HepG2 (cell line): Measurements from ENCODE around the gene SGMS1. TPM values are rescaled to one million over a fixed set of nuclear protein-coding genes. Genes with fewer than 3 reads are reported as not detected.

Experiments used
- ATAC-seq: fragments of 200-7000 bp; cut with Tn5 transposase; 3 replicates; pipeline ENCODE4 v1.9.1; 2020; ENCODE audit warnings: mild to moderate bottlenecking, moderate library complexity
- BruUV-seq: library from RNA; stranded (reverse); fragments of 400-500 nt; replicated peaks from 2 replicates; lab custom pipeline; 2021; lab: Mats Ljungman, UMichigan
- CTCF ChIA-PET: fragments of 300-600 bp; formaldehyde crosslinking; extraction: SDS; loops from one replicate; lab custom pipeline; 2021; ENCODE audit warnings: low total read pairs, inconsistent platforms, low intra/inter-chr PET ratio; lab: Yijun Ruan, JAX
- POLR2A ChIA-PET: fragments of 350-600 bp; sonication (Branson Sonifier 250); formaldehyde crosslinking; loops from one replicate; lab custom pipeline; 2020; ENCODE audit warnings: antibody characterized with exemption, inconsistent platforms; lab: Yijun Ruan, JAX
- DNase-seq: peaks from one replicate; pipeline ENCODE4 v3.0.0-alpha.2; 2015; ENCODE audit warnings: low spot score
- FAIRE-seq: peaks from 3 replicates; lab custom pipeline; 2011; peaks lifted over from hg19 to GRCh38; lab: Jason Lieb, UNC
- H2AFZ ChIP-seq: one replicate; pipeline ENCODE4 v1.6.1; 2011; ENCODE audit warnings: low read length, inconsistent platforms
- H3K27ac ChIP-seq: fragments of 300-600 bp; 3 replicates; pipeline ENCODE4 v1.8.0; 2011; ENCODE audit warnings: mixed run types, mild to moderate bottlenecking, mixed read lengths, low read length, inconsistent platforms; ENCODE audit not compliant: insufficient read depth; ENCODE audit errors: extremely low read length
- H3K27me3 ChIP-seq, 2 experiments: fragments of 200-600 bp in 1 of 2; 2 replicates in 1 of 2; 3 replicates in 1 of 2; pipeline versions ENCODE4 v1.6.0 to v1.8.0; 2011; ENCODE audit warnings: low read length in 2 of 2, mild to moderate bottlenecking in 2 of 2, moderate library complexity in 2 of 2, inconsistent platforms in 1 of 2; ENCODE audit not compliant: insufficient read depth in 2 of 2, control insufficient read depth in 1 of 2
- H3K36me3 ChIP-seq, 2 experiments: fragments of 200-600 bp in 1 of 2; replicated peaks in 1 of 2; 2 replicates in 1 of 2; 3 replicates in 1 of 2; pipeline versions ENCODE4 v1.5.1 to v1.8.0; 2011; ENCODE audit warnings: low read length in 2 of 2, inconsistent platforms in 1 of 2; ENCODE audit not compliant: insufficient read depth in 2 of 2, control insufficient read depth in 1 of 2
- H3K4me1 ChIP-seq: 2 replicates; pipeline ENCODE4 v1.5.1; 2012; ENCODE audit warnings: low read length, inconsistent platforms; ENCODE audit not compliant: insufficient read depth
- H3K4me2 ChIP-seq: 2 replicates; pipeline ENCODE4 v1.6.0; 2011; ENCODE audit warnings: low read depth, low read length, inconsistent platforms
- H3K4me3 ChIP-seq, 3 experiments: fragments of 200-600 bp in 1 of 3; sonication (generic), shearing (Covaris generic) in 1 of 3; replicated peaks in 1 of 3; 2 replicates each; pipeline ENCODE4 v1.5.1; 2011 to 2016; ENCODE audit warnings: low read length in 3 of 3, inconsistent platforms in 2 of 3, low read depth in 2 of 3, mild to moderate bottlenecking in 2 of 3, control low read depth in 1 of 3, mixed read lengths in 1 of 3; ENCODE audit not compliant: insufficient read depth in 1 of 3
- H3K79me2 ChIP-seq: one replicate; pipeline ENCODE4 v1.6.1; 2011; ENCODE audit warnings: low read length, inconsistent platforms; ENCODE audit not compliant: insufficient read depth
- H3K9ac ChIP-seq: 2 replicates; pipeline ENCODE4 v1.6.0; 2011; ENCODE audit warnings: mild to moderate bottlenecking, low read depth, low read length, inconsistent platforms; ENCODE audit not compliant: insufficient read depth
- H3K9me3 ChIP-seq: 2 replicates; pipeline ENCODE4 v1.5.1; 2012; ENCODE audit warnings: mild to moderate bottlenecking, low read length
- H4K20me1 ChIP-seq: 2 replicates; pipeline ENCODE4 v1.6.0; 2011; ENCODE audit warnings: inconsistent platforms, mild to moderate bottlenecking, low read length, moderate library complexity; ENCODE audit not compliant: insufficient read depth
- ARID5B ChIP-seq: IDR thresholded peaks from 2 replicates; pipeline ENCODE4 v1.4.0; 2020; ENCODE audit warnings: mild to moderate bottlenecking, missing genetic modification reagents
- GLI4 ChIP-seq: sonication (generic); formaldehyde crosslinking; IDR thresholded peaks from 2 replicates; pipeline ENCODE4 v1.5.1; 2020; ENCODE audit warnings: missing genetic modification reagents, mild to moderate bottlenecking, moderate library complexity, borderline replicate concordance
- PHB2 ChIP-seq: fragments of 450-650 bp; IDR thresholded peaks from 2 replicates; pipeline ENCODE4 v1.6.1; 2018; ENCODE audit not compliant: partially characterized antibody
- POLR2A ChIP-seq, 2 experiments: IDR thresholded peaks; 2 replicates each; pipeline ENCODE4 v1.6.1; 2011; ENCODE audit warnings: low read depth in 2 of 2, low read length in 2 of 2, mild to moderate bottlenecking in 1 of 2, moderate library complexity in 1 of 2; ENCODE audit not compliant: insufficient read depth in 1 of 2
- SAP130 ChIP-seq: IDR thresholded peaks from 2 replicates; pipeline ENCODE4 v1.6.1; 2016; ENCODE audit warnings: low read depth
- ZBED4 ChIP-seq: sonication (generic); formaldehyde crosslinking; IDR thresholded peaks from 2 replicates; pipeline ENCODE4 v1.4.0; 2020; ENCODE audit warnings: missing genetic modification reagents, borderline replicate concordance
- WGBS: methylation state at CpG from one replicate; pipeline ENCODE4 v1.1.6; 2017; ENCODE audit warnings: low lambda C conversion rate; 5-methylcytosine and 5-hydroxymethylcytosine counted together
- in situ Hi-C: cut with HindIII; loops from 2 replicates; pipeline ENCODE4 v1.10.0; 2017; ENCODE audit warnings: low pct_unique_long_range_greater_than_20kb; ENCODE audit not compliant: extremely low pct_ligation_motif_present
- intact Hi-C: fragments of 100-400 bp; cut with micrococcal nuclease; formaldehyde crosslinking; loops from one replicate; pipeline ENCODE4 v1.10.0; 2022; ENCODE audit not compliant: unreplicated experiment
- polyA plus RNA-seq, 8 experiments: library from polyadenylated mRNA; depleted of rRNA in 3 of 8; stranded (reverse) in 7 of 8; unstranded in 1 of 8; fragments of >200 nt; fragmentation: Illumina TruSeq in 4 of 8; extraction: Trizol in 4 of 8; gene quantifications; 2 replicates each; pipeline versions ENCODE4 v1.2.1 to v1.2.3, GENCODE V29; 2011 to 2016; ENCODE audit warnings: low read depth in 4 of 8, missing spikeins in 1 of 8, mixed read lengths in 1 of 8; ENCODE audit not compliant: insufficient read depth in 1 of 8
- total RNA-seq, 5 experiments: library from RNA; depleted of rRNA; stranded (reverse); fragments of >200 nt; fragmentation: Illumina TruSeq; extraction: Trizol; gene quantifications; 2 replicates each; pipeline ENCODE4 v1.2.3, GENCODE V29; 2016; ENCODE audit warnings: low read depth in 1 of 5
- TF ChIP-seq, protein P1 (sequence below): sonication (generic); formaldehyde crosslinking; IDR thresholded peaks from 2 replicates; pipeline ENCODE4 v1.4.0; 2020; ENCODE audit warnings: missing genetic modification reagents, borderline replicate concordance

The SGMS1 gene
- total and polyA plus RNA-seq, 2 of the 13 experiments (the other 11 are each of a cell fraction or from before 2014, with no cell fraction given), result 6.5 to 15.1 TPM

DNA sequence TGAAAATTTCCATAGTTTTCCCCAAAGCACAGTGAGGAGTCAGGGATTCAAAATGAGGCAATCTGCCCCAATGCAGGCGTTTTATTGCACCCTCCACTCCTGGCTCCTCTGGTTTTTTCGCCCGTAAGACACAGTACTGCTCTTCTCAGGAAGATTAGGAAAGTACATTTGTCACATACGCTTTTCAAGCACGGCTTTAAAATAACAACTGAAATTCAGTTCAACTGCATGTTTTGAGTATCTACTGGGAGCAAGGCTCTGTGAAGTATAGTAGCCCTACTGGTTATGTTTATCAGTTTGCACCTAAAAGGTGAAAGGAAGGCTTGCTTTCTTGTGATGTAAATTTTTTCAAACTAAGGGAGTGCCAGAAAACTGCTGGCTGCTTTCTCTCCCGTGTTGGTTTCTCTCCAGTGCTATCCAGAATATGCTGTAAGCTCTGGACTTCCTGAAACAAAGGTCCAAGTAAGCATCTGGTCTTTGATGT is 1.9 kb upstream of the SGMS1 start:
- ChIA-PET POLR2A (interaction anchor here (1.5 to 4.6 kb wide), 7 partner anchors 21 to 230 kb away, joined by 4 to 34 read pairs (median 12); no protein-coding TSS in a partner anchor), CTCF (interaction anchor here (1.3 to 1.4 kb wide), 2 partner anchors 64 to 258 kb away, joined by 4 to 8 read pairs; no protein-coding TSS in a partner anchor)
- Histone ChIP-seq H3K9me3 (no peaks in the 10 kb centered on the region), H3K79me2 (peaks cover 25% of the 10 kb centered on the region), H3K4me1 (peaks cover 20% of the 10 kb centered on the region), H3K27ac (peak overlapping the region; percentile 99), H3K27me3 (no peaks in the 10 kb centered on the region; a peak in 1 of 5 replicates), H2AFZ (peak overlapping the region; percentile 10), H3K4me2 (peak overlapping the region; percentile 88), H4K20me1 (peaks cover 8% of the 10 kb centered on the region), H3K36me3 (no peaks in the 10 kb centered on the region), H3K9ac (peak overlapping the region; percentile 94), H3K4me3 (peak overlapping the region; percentile 64 to 88 (median 86))
- FAIRE-seq, result no peak
- WGBS, result 1% methylated on average over 6 of the region's 6 CpGs
- in situ Hi-C loops, result no loop called here
- DNase-seq, result no peak
- intact Hi-C loops, result loop anchor here (1.0 to 10.0 kb wide), 3 partner anchors 86 to 259 kb away; no protein-coding TSS in a partner anchor
- no peak for ATAC-seq
- BruUV-seq, result no TSS peak
- peak; percentile 3; the same call in 1 of the 2 replicates for TF ChIP-seq GLI4 (CRISPR knock-in tag)
- 0 out of 2 replicates have a peak, but pooled peaks have one; percentile 7 for TF ChIP-seq ARID5B (CRISPR knock-in tag)
- TF ChIP-seq, protein P1, sequence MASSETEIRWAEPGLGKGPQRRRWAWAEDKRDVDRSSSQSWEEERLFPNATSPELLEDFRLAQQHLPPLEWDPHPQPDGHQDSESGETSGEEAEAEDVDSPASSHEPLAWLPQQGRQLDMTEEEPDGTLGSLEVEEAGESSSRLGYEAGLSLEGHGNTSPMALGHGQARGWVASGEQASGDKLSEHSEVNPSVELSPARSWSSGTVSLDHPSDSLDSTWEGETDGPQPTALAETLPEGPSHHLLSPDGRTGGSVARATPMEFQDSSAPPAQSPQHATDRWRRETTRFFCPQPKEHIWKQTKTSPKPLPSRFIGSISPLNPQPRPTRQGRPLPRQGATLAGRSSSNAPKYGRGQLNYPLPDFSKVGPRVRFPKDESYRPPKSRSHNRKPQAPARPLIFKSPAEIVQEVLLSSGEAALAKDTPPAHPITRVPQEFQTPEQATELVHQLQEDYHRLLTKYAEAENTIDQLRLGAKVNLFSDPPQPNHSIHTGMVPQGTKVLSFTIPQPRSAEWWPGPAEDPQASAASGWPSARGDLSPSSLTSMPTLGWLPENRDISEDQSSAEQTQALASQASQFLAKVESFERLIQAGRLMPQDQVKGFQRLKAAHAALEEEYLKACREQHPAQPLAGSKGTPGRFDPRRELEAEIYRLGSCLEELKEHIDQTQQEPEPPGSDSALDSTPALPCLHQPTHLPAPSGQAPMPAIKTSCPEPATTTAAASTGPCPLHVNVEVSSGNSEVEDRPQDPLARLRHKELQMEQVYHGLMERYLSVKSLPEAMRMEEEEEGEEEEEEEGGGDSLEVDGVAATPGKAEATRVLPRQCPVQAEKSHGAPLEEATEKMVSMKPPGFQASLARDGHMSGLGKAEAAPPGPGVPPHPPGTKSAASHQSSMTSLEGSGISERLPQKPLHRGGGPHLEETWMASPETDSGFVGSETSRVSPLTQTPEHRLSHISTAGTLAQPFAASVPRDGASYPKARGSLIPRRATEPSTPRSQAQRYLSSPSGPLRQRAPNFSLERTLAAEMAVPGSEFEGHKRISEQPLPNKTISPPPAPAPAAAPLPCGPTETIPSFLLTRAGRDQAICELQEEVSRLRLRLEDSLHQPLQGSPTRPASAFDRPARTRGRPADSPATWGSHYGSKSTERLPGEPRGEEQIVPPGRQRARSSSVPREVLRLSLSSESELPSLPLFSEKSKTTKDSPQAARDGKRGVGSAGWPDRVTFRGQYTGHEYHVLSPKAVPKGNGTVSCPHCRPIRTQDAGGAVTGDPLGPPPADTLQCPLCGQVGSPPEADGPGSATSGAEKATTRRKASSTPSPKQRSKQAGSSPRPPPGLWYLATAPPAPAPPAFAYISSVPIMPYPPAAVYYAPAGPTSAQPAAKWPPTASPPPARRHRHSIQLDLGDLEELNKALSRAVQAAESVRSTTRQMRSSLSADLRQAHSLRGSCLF (CRISPR knock-in tag), result no peak
- 0 out of 4 replicates have a peak, but pooled peaks of 1 of the 2 experiments have one; percentile 18 for TF ChIP-seq POLR2A (IDR thresholded peaks at IDR 0.05; ENCODE audit: insufficient read depth in 1 of 2, low read depth in 2 of 2, low read length in 2 of 2)
- no peak for TF ChIP-seq PHB2
- peak; percentile 28; the same call in 1 of the 2 replicates for TF ChIP-seq SAP130 (CRISPR knock-in tag)
- no peak for TF ChIP-seq ZBED4 (CRISPR knock-in tag)
